BLaER1 (cell line): Measurements from ENCODE around the gene MEST.

Experiments used
- H3K27ac ChIP-seq: shearing (Covaris generic); formaldehyde crosslinking; 2 replicates; pipeline ENCODE4 v1.8.1; 2022
- H3K27me3 ChIP-seq: shearing (Covaris generic); formaldehyde crosslinking; 2 replicates; pipeline ENCODE4 v1.8.1; 2022
- H3K36me3 ChIP-seq: shearing (Covaris generic); formaldehyde crosslinking; 2 replicates; pipeline ENCODE4 v1.8.1; 2022
- H3K4me1 ChIP-seq: shearing (Covaris generic); formaldehyde crosslinking; 2 replicates; pipeline ENCODE4 v1.8.1; 2022
- H3K4me2 ChIP-seq: shearing (Covaris generic); formaldehyde crosslinking; 2 replicates; pipeline ENCODE4 v1.8.1; 2022
- H3K4me3 ChIP-seq: shearing (Covaris generic); formaldehyde crosslinking; 2 replicates; pipeline ENCODE4 v1.8.1; 2022
- H3K9ac ChIP-seq: shearing (Covaris generic); formaldehyde crosslinking; 2 replicates; pipeline ENCODE4 v1.8.1; 2022
- H3K9me3 ChIP-seq: shearing (Covaris generic); formaldehyde crosslinking; 2 replicates; pipeline ENCODE4 v1.8.1; 2022
- H4K20me1 ChIP-seq: shearing (Covaris generic); formaldehyde crosslinking; 2 replicates; pipeline ENCODE4 v1.8.1; 2022
- Cebpa-rat ChIP-seq: shearing (Covaris generic); IDR thresholded peaks from 2 replicates; pipeline ENCODE4 v1.8.1; 2022

Gene MEST

GRCh38 chr7:130481898-130482297 is 10.0 kb upstream of the MEST start:
- Histone ChIP-seq H3K9me3 (peaks cover 27% of the 10 kb centered on the region), H3K4me3 (no peak overlapping the region), H3K27me3 (peaks cover 15% of the 10 kb centered on the region), H3K36me3 (no peaks in the 10 kb centered on the region), H4K20me1 (no peaks in the 10 kb centered on the region), H3K27ac (no peak overlapping the region), H3K4me2 (no peak overlapping the region), H3K9ac (no peak overlapping the region), H3K4me1 (no peaks in the 10 kb centered on the region; the same call in 1 of the 2 replicates)
- no peak for TF ChIP-seq Cebpa-rat

DNA sequence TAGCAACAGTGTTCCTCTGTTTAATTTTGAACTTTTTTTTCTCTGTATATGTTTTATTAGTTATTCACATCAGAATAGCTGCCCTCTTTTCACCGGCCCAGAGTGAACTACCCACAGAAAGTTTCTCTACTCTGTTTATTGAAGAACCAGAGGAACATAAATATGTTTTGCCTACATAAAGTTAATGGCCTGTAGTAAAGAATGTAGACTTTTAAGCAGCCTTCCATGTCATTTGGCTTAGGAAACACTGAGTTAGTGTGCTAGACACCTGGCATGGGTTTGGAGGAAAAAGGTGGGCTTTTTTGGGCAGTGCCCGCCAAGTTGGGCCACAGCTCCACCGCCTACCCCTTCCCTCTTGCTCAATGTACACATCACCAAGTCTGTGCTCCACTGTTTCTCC is 8.9 kb upstream of the MEST start:
- Histone ChIP-seq H3K9me3 (peaks cover 23% of the 10 kb centered on the region), H3K4me1 (no peaks in the 10 kb centered on the region; the same call in 1 of the 2 replicates), H3K9ac (no peak overlapping the region), H3K4me3 (no peak overlapping the region), H3K27ac (no peak overlapping the region), H3K27me3 (peaks cover 16% of the 10 kb centered on the region), H4K20me1 (no peaks in the 10 kb centered on the region), H3K36me3 (no peaks in the 10 kb centered on the region), H3K4me2 (no peak overlapping the region)
- TF ChIP-seq Cebpa-rat: no peak

DNA sequence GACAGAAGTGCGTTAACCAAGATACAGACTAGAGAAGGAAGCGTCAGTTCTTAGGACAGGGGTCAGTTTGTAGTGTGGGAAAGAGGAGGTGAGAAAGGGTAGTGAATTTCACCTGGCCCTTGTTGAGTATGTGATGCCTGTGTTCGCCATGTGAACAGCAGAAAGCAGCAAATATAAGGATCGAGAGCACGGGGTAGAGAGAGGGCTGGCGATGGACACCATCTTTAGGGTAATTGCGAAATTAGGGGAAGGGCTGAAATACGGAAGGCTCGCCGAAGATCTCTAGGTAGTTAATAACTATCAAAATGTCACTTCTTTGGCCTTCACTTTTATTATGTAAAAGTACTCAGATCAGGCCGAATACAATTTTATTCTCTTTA is 6.2 kb upstream of the MEST start:
- no peak overlapping the region for H3K4me3 ChIP-seq
- no peak overlapping the region for H3K27ac ChIP-seq
- H3K9me3 ChIP-seq: peaks cover 28% of the 10 kb centered on the region
- TF ChIP-seq Cebpa-rat: peak; percentile 53; the same call in 1 of the 2 replicates
- H3K9ac ChIP-seq: no peak overlapping the region
- H3K4me1 ChIP-seq: no peaks in the 10 kb centered on the region; the same call in 1 of the 2 replicates
- no peaks in the 10 kb centered on the region for H4K20me1 ChIP-seq
- no peak overlapping the region for H3K4me2 ChIP-seq
- peaks cover 16% of the 10 kb centered on the region for H3K27me3 ChIP-seq
- no peaks in the 10 kb centered on the region for H3K36me3 ChIP-seq

DNA sequence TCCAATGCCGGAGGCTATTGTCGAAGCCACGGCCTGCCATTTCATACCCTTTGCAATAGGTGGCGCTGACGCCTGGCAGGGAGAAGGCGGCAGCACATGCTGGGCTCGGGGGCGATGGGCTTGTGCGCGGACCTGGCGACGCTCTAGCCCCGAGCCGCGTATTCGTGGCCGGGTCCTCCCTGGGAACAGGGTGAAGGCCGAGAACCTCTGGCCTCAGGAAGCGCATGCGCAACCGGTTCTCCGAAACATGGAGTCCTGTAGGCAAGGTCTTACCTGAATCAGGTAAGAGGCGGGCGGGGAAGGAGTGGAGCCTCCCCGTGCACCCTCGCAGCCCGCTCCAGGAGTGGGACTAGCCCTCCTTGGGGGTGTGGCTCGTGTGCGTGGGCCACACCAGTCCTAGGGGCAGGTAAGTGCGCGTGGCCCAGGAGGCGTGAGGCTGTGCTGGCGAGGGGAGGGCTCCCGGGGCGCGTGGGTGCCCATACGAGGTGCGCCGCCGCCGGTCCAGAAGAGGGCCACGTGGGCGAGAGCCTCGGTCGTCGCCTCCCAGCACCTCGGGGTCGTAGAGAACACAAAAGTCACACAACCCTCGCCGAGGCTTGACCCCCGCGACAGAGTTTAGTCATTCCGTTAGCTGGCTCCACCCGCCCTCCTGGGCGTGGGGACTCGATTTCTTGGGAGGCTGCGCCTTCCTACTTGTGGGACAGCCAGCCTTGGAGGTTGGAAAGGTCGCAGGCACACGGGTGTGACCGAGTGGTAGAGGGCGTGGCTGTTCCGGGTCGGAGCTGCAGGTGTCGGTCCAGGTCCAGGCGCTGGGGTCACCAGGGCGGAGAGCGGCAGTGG is 5.6 kb upstream of the MEST start:
- H4K20me1 ChIP-seq: no peaks in the 10 kb centered on the region
- H3K4me1 ChIP-seq: no peaks in the 10 kb centered on the region; the same call in 1 of the 2 replicates
- H3K4me2 ChIP-seq: peak overlapping the region; percentile 18; the same call in 1 of the 2 replicates
- H3K36me3 ChIP-seq: no peaks in the 10 kb centered on the region
- no peak overlapping the region for H3K4me3 ChIP-seq
- H3K9me3 ChIP-seq: peaks cover 34% of the 10 kb centered on the region
- peaks cover 18% of the 10 kb centered on the region for H3K27me3 ChIP-seq
- no peak for TF ChIP-seq Cebpa-rat
- H3K27ac ChIP-seq: no peak overlapping the region
- H3K9ac ChIP-seq: no peak overlapping the region

DNA sequence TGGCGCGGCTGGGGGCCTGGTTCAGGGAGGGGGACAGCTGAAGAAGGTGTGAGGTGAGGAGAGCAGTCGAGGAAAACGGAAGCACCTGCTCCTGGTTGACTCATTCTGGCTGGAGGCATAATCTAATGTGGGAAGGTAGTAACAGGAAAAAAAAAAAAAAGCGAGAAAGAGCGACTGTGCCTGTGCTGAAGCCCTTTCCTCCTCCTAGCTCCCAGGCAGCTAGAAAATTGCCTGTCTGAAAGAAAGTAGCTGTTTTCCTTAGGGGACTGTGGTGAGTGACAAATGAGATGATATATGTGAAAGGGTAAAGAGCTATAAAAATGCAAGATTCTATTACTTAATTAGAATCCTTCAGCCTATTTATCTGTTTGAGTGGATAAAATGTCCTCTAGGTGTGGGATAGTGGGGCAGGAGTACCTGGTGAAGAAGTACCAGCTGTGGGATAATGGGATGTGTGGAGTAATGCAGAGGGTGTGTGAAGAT is 4.9 kb upstream of the MEST start:
- Histone ChIP-seq H3K27ac (no peak overlapping the region), H3K27me3 (peaks cover 23% of the 10 kb centered on the region), H3K4me3 (no peak overlapping the region), H4K20me1 (no peaks in the 10 kb centered on the region), H3K4me2 (0 out of 2 replicates have a peak overlapping the region, but pooled peaks have one; percentile 18), H3K4me1 (no peaks in the 10 kb centered on the region; the same call in 1 of the 2 replicates), H3K9ac (no peak overlapping the region), H3K9me3 (peaks cover 41% of the 10 kb centered on the region), H3K36me3 (no peaks in the 10 kb centered on the region)
- no peak for TF ChIP-seq Cebpa-rat

GRCh38 chr7:130488392-130489139 is 3.3 kb upstream of the MEST start:
- no peaks in the 10 kb centered on the region for H3K36me3 ChIP-seq
- no peak overlapping the region for H3K27ac ChIP-seq
- H3K4me1 ChIP-seq: no peaks in the 10 kb centered on the region; the same call in 1 of the 2 replicates
- no peak overlapping the region for H3K9ac ChIP-seq
- no peak for TF ChIP-seq Cebpa-rat
- no peaks in the 10 kb centered on the region for H4K20me1 ChIP-seq
- no peak overlapping the region for H3K4me2 ChIP-seq
- H3K27me3 ChIP-seq: peaks cover 38% of the 10 kb centered on the region
- no peak overlapping the region for H3K4me3 ChIP-seq
- peaks cover 56% of the 10 kb centered on the region for H3K9me3 ChIP-seq

DNA sequence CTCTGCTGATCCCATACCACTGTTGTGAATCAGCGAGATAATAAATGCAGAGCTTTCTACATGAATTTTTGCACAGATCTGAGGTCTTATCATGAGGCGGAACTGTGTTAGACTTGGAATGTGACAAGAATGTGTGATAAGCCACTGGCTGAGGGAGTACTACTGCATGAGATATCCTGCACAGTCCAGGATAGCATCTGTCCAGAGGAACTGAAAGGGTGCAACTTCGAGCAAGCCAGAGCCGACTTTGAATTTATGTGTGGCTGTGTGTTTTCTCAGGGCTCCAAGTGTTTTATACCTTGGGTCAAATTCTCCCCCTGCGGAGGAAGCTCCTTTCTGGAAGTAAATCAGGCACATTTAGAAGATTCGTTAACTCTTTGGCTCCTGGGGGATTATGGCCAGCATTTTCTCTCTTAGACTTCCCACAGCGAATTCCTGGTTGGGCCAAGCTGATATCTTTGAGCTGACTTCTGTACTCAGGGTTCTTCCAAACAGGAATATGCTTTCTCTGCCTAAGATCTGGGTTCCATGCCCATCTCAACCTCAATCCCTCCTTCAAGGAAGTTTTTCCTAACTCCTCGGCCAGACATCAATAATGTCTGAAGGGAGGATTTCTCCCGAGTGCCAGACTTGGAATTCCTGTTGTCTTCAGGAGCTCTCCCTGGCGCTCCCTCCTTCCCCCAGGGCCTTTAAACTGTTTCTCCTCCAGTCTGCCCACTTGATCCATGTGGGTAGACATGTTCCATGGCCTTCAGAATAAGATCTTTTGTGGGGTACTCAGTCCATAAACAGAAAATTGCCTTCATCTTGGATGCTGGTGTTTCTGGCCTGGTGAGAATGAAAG is 2.5 kb upstream of the MEST start:
- H3K36me3 ChIP-seq: no peaks in the 10 kb centered on the region
- H3K27ac ChIP-seq: no peak overlapping the region
- no peak overlapping the region for H3K4me2 ChIP-seq
- no peaks in the 10 kb centered on the region; the same call in 1 of the 2 replicates for H3K4me1 ChIP-seq
- H3K4me3 ChIP-seq: no peak overlapping the region
- peaks cover 38% of the 10 kb centered on the region for H3K27me3 ChIP-seq
- peaks cover 61% of the 10 kb centered on the region for H3K9me3 ChIP-seq
- no peak for TF ChIP-seq Cebpa-rat
- H3K9ac ChIP-seq: no peak overlapping the region
- H4K20me1 ChIP-seq: no peaks in the 10 kb centered on the region

GRCh38 chr7:130490311-130490791 is 1.5 kb upstream of the MEST start:
- no peak overlapping the region for H3K4me2 ChIP-seq

More at GRCh38 chr7:130490311-130490791, 1.5 kb upstream of the MEST start:
- Histone ChIP-seq H3K4me1 (no peaks in the 10 kb centered on the region; the same call in 1 of the 2 replicates), H3K4me3 (no peak overlapping the region), H3K9ac (no peak overlapping the region), H3K27ac (no peak overlapping the region), H3K36me3 (no peaks in the 10 kb centered on the region), H3K27me3 (peaks cover 38% of the 10 kb centered on the region), H4K20me1 (no peaks in the 10 kb centered on the region), H3K9me3 (peaks cover 57% of the 10 kb centered on the region)
- TF ChIP-seq Cebpa-rat: no peak
